SJSA1 (cell line): ENCODE measurements around the gene CALN1. TPM values are rescaled to one million over a fixed set of nuclear protein-coding genes. Genes with fewer than 3 reads are reported as not detected.

Experiments used
- DNase-seq, 2 experiments: peaks; one replicate each; pipeline ENCODE4 v3.0.0-alpha.2; 2015 to 2020; ENCODE audit warnings: low spot score in 2 of 2, low read depth in 1 of 2
- H3K27ac ChIP-seq: fragments of 250-450 bp; sonication (Bioruptor Pico); 2 replicates; pipeline ENCODE4 v1.5.1; 2020; ENCODE audit warnings: mild to moderate bottlenecking, moderate library complexity
- H3K27me3 ChIP-seq: fragments of 250-450 bp; sonication (Bioruptor Pico); replicated peaks from 2 replicates; pipeline ENCODE4 v1.5.1; 2020; ENCODE audit warnings: mild to moderate bottlenecking, moderate library complexity
- H3K36me3 ChIP-seq: fragments of 250-450 bp; sonication (Bioruptor Pico); 2 replicates; pipeline ENCODE4 v1.5.1; 2020; ENCODE audit warnings: mild to moderate bottlenecking
- H3K4me1 ChIP-seq: fragments of 250-450 bp; sonication (Bioruptor Pico); replicated peaks from 2 replicates; pipeline ENCODE4 v1.6.1; 2021; ENCODE audit warnings: mild to moderate bottlenecking
- H3K4me3 ChIP-seq: fragments of 250-450 bp; sonication (Bioruptor Pico); 2 replicates; pipeline ENCODE4 v1.5.1; 2020; ENCODE audit warnings: mild to moderate bottlenecking
- H3K9me3 ChIP-seq: fragments of 250-450 bp; sonication (Bioruptor Pico); replicated peaks from 2 replicates; pipeline ENCODE4 v1.5.1; 2020; ENCODE audit warnings: mild to moderate bottlenecking
- total RNA-seq: library from RNA; depleted of rRNA; stranded (reverse); fragments of >200 nt; shearing (Covaris generic); gene quantifications from 2 replicates; pipeline ENCODE4 v1.2.3, GENCODE V29; 2014

Gene CALN1
- total RNA-seq, 1 experiment from 2014 or later = not detected

DNA sequence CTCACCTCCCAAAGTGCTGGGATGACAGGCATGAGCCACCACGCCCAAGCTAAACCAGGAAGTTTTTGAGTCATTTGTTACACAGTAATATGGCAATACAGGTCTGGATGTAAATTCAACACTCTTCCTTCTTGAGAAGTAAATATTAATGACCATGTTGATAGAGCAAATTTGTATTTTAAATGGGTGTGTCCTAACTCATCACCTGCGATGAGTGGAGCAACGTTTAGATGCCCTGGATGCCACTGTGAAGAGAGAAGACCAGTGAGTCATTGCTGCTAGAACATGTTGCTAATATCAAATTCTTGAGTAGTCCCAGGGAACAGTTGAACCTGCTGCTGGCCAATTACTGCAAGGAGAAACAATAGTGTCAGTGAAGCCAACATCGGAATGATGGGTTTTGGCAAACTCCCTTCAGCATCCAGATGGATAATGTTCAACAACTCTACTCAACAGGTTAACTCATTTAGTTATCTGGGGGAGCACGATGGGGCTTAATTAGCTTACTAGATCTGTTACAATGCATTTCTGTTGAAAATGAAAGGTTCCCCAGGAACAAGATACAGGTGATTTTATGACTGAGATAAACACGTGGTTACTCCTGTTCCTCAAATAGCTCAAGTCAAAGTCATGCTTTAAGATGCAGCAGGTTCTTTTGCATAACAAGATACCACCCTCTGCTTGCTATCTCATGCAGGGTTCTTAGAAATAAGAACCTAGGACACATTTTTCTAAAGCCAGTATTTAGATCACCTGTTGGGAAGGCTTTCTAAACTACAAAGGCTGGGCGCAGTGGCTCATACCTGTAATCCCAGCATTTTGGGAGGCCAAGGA lies 146.8 kb downstream of the CALN1 start:
- H3K4me3 ChIP-seq = no peak overlapping the region
- no peaks in the 10 kb centered on the region for H3K36me3 ChIP-seq
- no peak overlapping the region for H3K27ac ChIP-seq
- no peaks in the 10 kb centered on the region for H3K9me3 ChIP-seq
- no peaks in the 10 kb centered on the region for H3K4me1 ChIP-seq
- no peaks in the 10 kb centered on the region for H3K27me3 ChIP-seq
- DNase-seq = no peak

DNA sequence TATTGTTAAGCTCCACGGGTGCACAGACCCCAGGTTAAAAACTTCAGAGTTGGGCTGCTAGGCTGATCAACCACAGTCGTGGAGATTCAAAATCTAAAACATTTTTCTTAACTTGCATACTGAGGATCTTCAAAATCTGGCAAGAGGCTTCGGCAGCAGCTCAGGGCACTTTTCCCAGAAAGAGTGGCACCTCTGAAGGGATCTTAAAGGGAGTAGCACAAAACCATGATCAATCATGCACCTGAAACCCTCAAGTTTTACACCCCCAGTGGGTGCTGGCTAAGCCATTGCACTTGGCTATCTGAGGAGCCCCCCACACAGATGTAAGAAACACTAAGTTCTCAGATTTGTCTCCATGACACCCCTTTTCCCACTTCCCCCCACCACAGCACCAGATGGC lies 151.7 kb downstream of the CALN1 start:
- Histone ChIP-seq H3K4me1 (no peaks in the 10 kb centered on the region), H3K4me3 (no peak overlapping the region), H3K9me3 (no peaks in the 10 kb centered on the region), H3K27ac (no peak overlapping the region), H3K36me3 (no peaks in the 10 kb centered on the region), H3K27me3 (no peaks in the 10 kb centered on the region)
- no peak for DNase-seq

DNA sequence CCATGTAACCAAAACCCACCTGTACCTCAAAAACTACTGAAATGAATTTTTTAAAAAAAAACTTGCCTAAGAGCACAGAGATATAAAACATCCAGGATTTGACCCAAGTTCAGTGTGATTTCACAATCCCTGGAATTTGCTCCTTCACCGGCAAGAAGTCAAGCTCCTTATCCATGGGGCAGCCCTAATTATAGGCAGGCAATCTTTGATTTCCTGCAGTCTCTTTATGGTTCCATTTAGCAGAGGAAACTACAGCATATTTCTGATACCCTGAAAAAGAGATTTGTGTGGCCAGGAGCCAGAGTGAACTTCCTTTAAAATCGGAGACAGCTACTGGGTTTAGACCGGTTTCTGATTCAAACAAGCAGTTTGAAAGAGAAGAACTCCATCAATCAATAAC lies 154.1 kb downstream of the CALN1 start:
- no peaks in the 10 kb centered on the region for H3K4me1 ChIP-seq
- H3K27me3 ChIP-seq = no peaks in the 10 kb centered on the region
- no peak overlapping the region for H3K27ac ChIP-seq
- H3K9me3 ChIP-seq = no peaks in the 10 kb centered on the region
- H3K36me3 ChIP-seq = no peaks in the 10 kb centered on the region
- DNase-seq = no peak
- H3K4me3 ChIP-seq = no peak overlapping the region

DNA sequence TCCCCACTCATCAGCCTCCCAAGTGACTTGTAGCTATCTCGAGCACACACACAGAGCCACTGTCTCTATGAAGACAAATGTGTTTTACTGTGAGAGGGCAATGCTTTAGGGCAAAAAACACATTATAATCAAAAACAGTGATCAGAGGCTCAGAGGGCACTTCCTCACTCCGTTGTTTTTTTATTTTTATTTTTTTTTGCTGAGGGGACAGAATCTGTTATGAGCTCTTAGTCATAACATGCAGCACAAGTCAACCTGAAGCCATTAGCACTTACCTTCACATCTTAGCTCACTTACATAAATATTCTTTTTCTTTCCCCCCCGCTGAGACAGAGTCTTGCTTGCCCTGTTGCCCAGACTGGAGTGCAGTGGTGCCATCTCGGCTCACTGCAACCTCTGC lies 157.7 kb downstream of the CALN1 start:
- DNase-seq = no peak
- Histone ChIP-seq H3K9me3 (no peaks in the 10 kb centered on the region), H3K4me3 (no peak overlapping the region), H3K36me3 (no peaks in the 10 kb centered on the region), H3K27me3 (no peaks in the 10 kb centered on the region), H3K4me1 (no peaks in the 10 kb centered on the region), H3K27ac (no peak overlapping the region)

DNA sequence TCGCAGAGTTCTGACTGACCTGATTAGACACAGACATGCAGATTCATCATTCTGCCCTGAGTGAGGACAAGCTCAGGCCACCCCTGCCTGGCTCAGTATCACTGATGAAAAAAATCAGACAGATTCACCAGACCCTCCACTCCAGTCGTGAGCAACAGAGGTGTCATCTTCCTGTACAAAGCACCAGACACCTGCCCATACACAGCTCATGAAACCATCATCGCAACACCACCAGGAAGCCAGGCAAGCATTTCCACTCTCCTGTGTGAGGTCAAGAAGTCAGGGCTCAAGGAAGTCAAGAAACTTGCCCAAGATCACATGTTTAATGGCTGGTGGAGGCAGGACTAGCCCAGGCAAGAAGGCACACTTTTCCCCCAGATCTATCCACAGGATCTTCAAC lies 163.0 kb downstream of the CALN1 start:
- no peak for DNase-seq
- Histone ChIP-seq H3K36me3 (no peaks in the 10 kb centered on the region), H3K9me3 (peaks cover 4% of the 10 kb centered on the region; the same call in 1 of the 2 replicates), H3K27ac (no peak overlapping the region), H3K27me3 (no peaks in the 10 kb centered on the region), H3K4me1 (no peaks in the 10 kb centered on the region), H3K4me3 (no peak overlapping the region)

DNA sequence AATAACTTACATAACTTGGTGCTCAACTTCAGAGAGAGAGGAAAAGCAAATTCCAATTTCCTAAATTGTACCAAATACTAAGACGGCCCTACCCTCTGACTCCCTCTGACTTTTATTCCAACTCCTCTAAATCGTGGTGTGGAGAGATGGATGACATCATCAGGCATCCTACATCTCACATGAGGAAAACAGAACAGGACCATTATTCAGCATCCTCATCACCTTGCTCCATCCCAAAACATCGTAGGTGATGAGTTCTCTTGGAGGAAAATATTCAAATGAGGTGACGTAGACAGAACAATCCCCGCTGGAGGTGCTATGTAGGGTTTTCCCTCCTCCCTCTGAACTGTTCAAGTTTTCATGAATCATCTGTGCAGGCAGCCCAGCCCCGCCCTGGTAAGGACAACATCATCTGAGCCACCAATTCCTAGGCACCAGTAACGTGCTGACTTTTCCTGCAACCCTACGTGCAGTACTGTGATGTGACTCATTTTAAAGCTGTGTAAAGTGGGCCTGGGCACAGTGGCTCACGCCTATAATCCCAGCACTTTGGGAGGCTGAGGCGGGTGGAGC lies 167.2 kb downstream of the CALN1 start:
- H3K4me1 ChIP-seq = no peaks in the 10 kb centered on the region
- H3K4me3 ChIP-seq = no peak overlapping the region
- no peak overlapping the region for H3K27ac ChIP-seq
- H3K27me3 ChIP-seq = no peaks in the 10 kb centered on the region
- no peak for DNase-seq
- H3K36me3 ChIP-seq = no peaks in the 10 kb centered on the region
- H3K9me3 ChIP-seq = peaks cover 4% of the 10 kb centered on the region

DNA sequence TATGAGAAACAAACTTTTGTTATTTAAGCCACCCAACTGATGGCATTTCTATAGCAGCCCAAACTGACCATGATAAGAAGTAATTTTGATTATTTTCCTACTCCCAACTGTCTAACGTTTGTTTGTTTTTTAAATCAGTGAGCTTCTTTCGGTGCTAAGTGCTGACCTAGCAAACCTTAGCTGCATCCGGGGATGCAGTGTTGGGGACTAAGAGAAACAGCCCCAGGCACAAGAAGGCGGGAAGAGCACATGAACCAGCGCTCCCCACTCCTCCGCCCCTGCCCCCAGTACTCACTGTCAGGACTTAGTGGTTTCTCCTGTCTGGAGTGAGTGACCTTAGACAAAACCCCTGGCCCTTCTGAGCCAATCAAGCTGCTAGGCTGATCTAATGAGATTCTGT lies 168.8 kb downstream of the CALN1 start:
- Histone ChIP-seq H3K27me3 (no peaks in the 10 kb centered on the region), H3K4me3 (no peak overlapping the region), H3K9me3 (peaks cover 4% of the 10 kb centered on the region), H3K27ac (no peak overlapping the region), H3K36me3 (no peaks in the 10 kb centered on the region), H3K4me1 (no peaks in the 10 kb centered on the region)
- DNase-seq = no peak

DNA sequence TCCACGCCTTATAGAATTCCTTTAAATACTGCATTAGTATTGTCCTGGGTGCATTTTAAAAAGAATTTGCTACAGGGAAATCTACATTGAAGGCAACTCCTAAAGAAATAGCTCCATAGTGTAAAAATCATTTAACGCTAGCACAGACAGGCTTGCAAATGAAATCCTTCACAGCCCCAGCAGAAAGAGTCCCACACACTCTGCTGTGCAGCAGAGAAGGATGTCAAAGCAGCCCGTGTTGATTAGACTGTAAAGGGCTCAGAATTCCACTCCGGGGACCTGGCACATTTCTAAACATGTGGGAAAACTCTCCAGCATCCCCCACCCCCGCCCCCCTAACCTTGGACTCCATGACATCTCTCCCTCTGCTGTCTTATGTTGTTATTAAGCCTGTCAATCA lies 176.8 kb downstream of the CALN1 start:
- Histone ChIP-seq H3K27me3 (no peaks in the 10 kb centered on the region), H3K27ac (no peak overlapping the region), H3K9me3 (no peaks in the 10 kb centered on the region), H3K4me3 (no peak overlapping the region), H3K36me3 (no peaks in the 10 kb centered on the region), H3K4me1 (no peaks in the 10 kb centered on the region)
- DNase-seq = no peak

DNA sequence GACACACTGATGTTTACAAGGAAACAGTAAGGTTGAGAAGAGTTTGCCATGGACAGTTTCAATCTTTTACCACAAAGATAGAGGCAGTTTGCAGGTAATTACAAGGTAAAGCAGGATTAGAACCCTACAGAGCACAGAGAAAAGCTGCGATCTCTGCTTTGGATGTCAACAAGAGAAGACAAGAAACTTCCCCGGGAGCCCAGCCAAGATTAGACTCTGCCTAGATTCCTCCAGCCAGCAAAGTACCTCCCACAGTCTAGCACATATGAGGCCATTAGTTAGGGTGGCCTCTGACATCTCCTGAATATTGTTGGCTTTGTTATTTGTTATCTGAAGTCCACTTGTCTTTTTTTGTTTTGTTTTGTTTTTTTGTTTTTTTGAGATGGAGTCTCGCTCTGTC lies 178.1 kb downstream of the CALN1 start:
- H3K27ac ChIP-seq = no peak overlapping the region
- H3K27me3 ChIP-seq = no peaks in the 10 kb centered on the region
- H3K9me3 ChIP-seq = no peaks in the 10 kb centered on the region
- H3K4me3 ChIP-seq = no peak overlapping the region
- H3K4me1 ChIP-seq = no peaks in the 10 kb centered on the region
- no peaks in the 10 kb centered on the region for H3K36me3 ChIP-seq
- no peak for DNase-seq

DNA sequence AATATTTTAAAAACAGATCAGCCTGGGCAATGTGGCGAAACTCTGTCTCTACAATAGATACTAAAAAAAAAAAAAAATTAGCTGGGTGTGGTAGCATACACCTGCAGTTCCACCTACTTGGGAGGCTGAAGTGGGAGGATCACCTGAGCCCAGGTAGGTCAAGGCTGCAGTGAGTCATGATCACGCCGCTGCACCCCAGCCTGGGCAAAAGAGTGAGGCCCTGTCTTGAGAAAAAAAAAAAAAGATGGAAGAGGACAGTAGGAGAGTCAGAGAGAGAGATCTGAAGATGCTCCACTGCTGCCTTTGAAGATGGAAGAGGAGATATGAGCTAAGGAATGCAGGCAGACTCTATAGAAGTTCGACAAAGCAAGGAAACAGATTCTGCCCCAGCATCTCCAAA lies 181.9 kb downstream of the CALN1 start:
- no peaks in the 10 kb centered on the region for H3K9me3 ChIP-seq
- no peak overlapping the region for H3K4me3 ChIP-seq
- no peaks in the 10 kb centered on the region for H3K4me1 ChIP-seq
- H3K27me3 ChIP-seq = no peaks in the 10 kb centered on the region
- H3K27ac ChIP-seq = no peak overlapping the region
- DNase-seq = no peak
- no peaks in the 10 kb centered on the region for H3K36me3 ChIP-seq

DNA sequence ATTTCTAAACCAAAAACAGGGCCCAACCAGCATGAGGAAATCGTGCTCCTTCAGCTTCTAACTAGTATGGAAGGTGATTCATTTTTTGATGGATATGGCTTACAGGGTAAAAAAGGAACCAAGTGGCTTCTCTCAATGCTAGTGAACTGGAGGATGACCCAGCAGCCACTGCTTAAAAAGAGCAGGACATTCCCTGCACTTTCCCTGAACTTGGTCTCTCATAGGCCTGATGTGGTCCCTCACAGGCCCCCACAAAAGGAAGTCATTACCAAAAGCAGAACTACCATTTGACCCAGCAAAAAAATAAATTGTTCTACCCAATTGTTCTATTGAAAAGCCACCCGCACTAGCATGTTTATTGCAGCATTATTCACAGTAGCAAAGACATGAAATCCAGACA lies 188.8 kb downstream of the CALN1 start:
- no peak for DNase-seq
- no peak overlapping the region for H3K4me3 ChIP-seq
- H3K36me3 ChIP-seq = no peaks in the 10 kb centered on the region
- no peaks in the 10 kb centered on the region for H3K4me1 ChIP-seq
- H3K27ac ChIP-seq = no peak overlapping the region
- no peaks in the 10 kb centered on the region for H3K27me3 ChIP-seq
- no peaks in the 10 kb centered on the region for H3K9me3 ChIP-seq

DNA sequence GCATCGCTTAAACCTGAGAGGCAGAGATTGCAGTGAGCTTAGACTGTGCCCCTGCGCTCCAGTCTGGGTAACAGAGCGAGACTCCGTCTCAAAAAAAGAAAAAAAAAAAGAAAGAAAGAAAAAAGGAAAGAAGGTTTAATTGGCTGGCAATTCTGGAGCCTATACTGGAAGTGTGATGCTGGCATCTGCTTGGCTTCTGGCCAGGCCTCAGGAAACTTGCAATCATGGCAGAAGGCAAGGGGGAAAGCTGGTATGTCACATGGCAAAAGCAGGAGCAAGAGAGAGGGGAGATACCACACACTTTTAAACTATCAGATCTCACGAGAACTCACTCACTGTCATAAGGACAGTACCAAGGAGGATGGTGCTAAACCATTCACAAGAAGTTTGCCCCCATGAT lies 190.0 kb downstream of the CALN1 start:
- no peaks in the 10 kb centered on the region for H3K9me3 ChIP-seq
- no peak for DNase-seq
- H3K27ac ChIP-seq = no peak overlapping the region
- no peaks in the 10 kb centered on the region for H3K27me3 ChIP-seq
- H3K4me1 ChIP-seq = no peaks in the 10 kb centered on the region
- no peak overlapping the region for H3K4me3 ChIP-seq
- H3K36me3 ChIP-seq = no peaks in the 10 kb centered on the region

DNA sequence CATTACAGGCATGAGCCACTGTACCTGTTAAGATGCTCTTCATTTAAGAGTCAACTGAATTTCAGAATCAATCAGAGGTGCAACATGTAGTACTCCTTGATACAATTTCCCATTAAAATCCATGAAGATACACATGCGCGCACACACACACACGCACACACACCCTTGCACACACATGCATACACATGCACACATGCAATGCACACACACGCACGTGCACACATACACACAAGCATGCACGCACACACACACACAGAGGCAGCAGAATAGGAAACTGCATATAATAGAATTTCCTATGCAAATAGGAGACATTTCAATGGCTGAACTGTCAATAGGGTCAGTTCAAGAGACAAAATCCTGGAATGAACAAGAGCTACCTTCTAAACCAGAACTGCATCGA lies 192.6 kb downstream of the CALN1 start:
- no peak overlapping the region for H3K27ac ChIP-seq
- H3K27me3 ChIP-seq = no peaks in the 10 kb centered on the region
- H3K4me3 ChIP-seq = no peak overlapping the region
- no peaks in the 10 kb centered on the region for H3K36me3 ChIP-seq
- no peak for DNase-seq
- no peaks in the 10 kb centered on the region for H3K9me3 ChIP-seq
- H3K4me1 ChIP-seq = no peaks in the 10 kb centered on the region

DNA sequence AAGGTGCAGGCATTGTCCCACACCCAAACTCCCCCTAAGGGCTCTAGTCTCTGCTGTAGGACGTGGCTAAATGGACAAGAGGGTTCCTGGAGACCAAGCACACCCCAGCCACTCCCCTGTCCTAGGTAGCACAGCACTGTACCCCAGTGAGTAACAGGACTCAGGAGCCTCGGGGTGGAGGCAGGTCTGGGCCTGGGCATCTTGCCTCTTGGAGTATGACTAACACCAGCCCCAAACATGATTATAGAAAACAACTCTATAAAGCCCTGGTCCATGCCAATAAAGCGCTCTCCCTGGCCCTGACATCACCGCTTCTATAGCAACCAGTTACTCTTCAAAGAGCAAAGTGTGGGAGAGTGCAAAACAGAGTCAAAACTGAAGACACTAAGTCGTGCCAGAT lies 195.0 kb downstream of the CALN1 start:
- DNase-seq = no peak
- no peaks in the 10 kb centered on the region for H3K9me3 ChIP-seq
- H3K4me3 ChIP-seq = no peak overlapping the region
- H3K27me3 ChIP-seq = no peaks in the 10 kb centered on the region
- no peaks in the 10 kb centered on the region for H3K36me3 ChIP-seq
- H3K27ac ChIP-seq = no peak overlapping the region
- no peaks in the 10 kb centered on the region for H3K4me1 ChIP-seq

DNA sequence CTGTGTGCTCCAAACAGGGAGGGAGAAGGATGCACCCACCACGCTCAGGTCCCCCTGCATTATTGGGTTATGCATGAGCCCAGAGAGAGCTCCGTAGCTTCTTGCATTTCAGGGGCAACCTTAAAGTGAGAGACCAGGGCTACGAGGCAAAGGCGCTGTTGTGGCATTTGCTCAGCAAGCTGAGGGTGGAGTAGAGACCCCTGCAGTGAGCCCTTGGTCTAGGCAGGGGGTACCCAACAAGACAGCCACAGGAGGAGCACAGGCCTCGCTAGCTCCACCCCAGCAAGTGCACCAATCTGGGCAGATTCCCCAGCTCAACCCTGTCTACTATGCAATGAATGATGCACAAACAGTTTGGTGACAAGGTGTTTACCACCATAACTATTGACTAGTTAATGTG lies 198.4 kb downstream of the CALN1 start:
- Histone ChIP-seq H3K4me3 (no peak overlapping the region), H3K9me3 (no peaks in the 10 kb centered on the region), H3K27ac (no peak overlapping the region), H3K27me3 (no peaks in the 10 kb centered on the region), H3K36me3 (no peaks in the 10 kb centered on the region), H3K4me1 (no peaks in the 10 kb centered on the region)
- DNase-seq = no peak
